ENCODE measurements around the gene ASB16. TPM values are rescaled to one million over a fixed set of nuclear protein-coding genes. Genes with fewer than 3 reads are reported as not detected.

The ASB16 gene
- total RNA-seq, 2 experiments from 2014 or later = 0.26 to 0.42 TPM

DNA sequence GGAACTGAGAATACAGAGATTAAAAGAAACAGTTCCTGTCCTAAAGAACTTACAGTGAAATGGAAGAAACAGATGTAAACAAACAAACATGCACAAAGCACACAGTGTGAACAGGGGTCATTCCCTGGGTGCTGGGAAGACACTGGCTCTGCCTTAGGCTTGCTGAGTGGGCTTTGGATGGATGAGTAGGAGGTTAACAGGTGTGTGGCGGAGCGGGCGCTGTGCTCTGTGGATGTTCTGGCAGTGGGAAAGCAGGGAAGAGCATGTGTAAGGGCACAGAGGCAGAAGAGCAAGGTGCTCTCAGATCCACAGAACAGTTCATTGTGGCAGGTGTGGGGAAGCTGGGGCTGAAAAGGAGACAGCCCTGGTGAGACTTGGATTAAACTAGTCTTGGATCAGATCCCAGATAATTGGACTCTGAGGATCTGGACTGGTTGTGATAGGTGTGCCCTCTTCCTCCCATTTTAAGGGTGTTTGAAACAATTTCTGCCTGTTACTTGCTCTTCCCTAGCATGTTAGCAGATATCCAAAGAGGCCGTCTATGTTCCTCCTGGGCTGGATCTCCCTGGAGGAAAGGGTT is 20.7 kb upstream of the ASB16 start:
- Mint-ChIP-seq H3K36me3 (ENCODE audit: low read depth) (peaks cover 46% of the 10 kb centered on the region), H3K27ac (peak overlapping the region; percentile 26), H3K9me3 (ENCODE audit: insufficient read depth) (no peaks in the 10 kb centered on the region), H3K4me3 (no peak overlapping the region), H3K4me1 (ENCODE audit: low read depth) (peaks cover 26% of the 10 kb centered on the region), H3K27me3 (ENCODE audit: low read depth) (no peaks in the 10 kb centered on the region)
- CTCF ChIA-PET = interaction anchor here (1.4 to 2.2 kb wide), 5 partner anchors 17 to 106 kb away, joined by 3 to 14 read pairs (median 6); partner anchors contain the start of genes HDAC5 and TMUB2
- DNase-seq = no peak
- POLR2A ChIA-PET = interaction anchor here (2.4 kb wide), 1 partner anchor 36 kb away, joined by 9 read pairs; the partner anchor contains the start of gene TMUB2
- ATAC-seq = no peak

DNA sequence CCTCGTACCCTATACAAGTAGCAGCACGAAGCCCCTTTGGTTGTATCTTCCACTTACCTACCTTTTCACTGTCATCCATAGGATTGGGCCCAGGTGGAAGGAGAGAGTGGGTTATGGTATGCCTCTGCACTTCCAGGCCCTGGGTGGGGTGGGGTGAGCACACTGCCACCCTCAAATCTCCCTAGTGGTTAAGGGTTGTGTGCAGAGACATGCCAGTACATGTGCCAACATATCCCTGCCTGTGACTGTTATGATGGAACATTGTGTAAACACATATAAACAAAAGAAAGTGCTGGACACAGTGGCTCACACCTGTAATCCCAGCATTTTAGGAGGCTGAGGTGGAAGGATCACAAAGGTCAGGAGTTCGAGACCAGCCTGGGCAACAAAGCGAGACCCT is 17.6 kb upstream of the ASB16 start:
- ChIA-PET POLR2A (no interaction called here), CTCF (interaction anchor here (0.9 kb wide), 1 partner anchor 211 kb away, joined by 3 read pairs; the partner anchor contains the start of gene FAM171A2)
- ATAC-seq = no peak
- Mint-ChIP-seq H3K4me3 (no peak overlapping the region), H3K4me1 (ENCODE audit: low read depth) (peaks cover 19% of the 10 kb centered on the region), H3K36me3 (ENCODE audit: low read depth) (peaks cover 43% of the 10 kb centered on the region), H3K27ac (peak overlapping the region; percentile 48), H3K9me3 (ENCODE audit: insufficient read depth) (no peaks in the 10 kb centered on the region), H3K27me3 (ENCODE audit: low read depth) (no peaks in the 10 kb centered on the region)
- DNase-seq = no peak

DNA sequence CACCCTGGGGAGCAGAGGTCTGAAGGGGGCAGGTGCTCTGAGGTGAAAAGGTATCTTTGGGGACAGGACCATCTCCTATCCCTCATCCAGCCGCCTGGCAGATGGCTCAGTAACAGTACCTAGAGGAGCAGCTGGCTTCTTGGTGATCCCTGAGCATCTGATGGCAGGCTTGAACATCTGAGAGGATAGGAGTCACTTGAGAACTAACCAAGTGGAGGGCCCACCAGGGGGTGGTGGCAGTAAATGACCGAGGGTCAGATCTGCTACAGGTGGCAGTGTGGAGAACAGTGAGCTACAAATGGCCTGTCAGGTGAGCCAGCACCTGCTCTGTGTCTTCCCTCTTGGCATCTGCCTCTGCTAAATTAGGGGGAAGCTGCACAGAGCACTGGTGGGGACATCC is 15.0 kb upstream of the ASB16 start:
- peak overlapping the region; percentile 8 for H3K27ac Mint-ChIP-seq
- no peak for DNase-seq
- ChIA-PET POLR2A (interaction anchor here (0.6 kb wide), 1 partner anchor 14 kb away, joined by 3 read pairs; no protein-coding TSS in a partner anchor), CTCF (interaction anchor here (1.3 kb wide), 1 partner anchor 13 kb away, joined by 3 read pairs; no protein-coding TSS in a partner anchor)
- H3K36me3 Mint-ChIP-seq (ENCODE audit: low read depth) = peaks cover 38% of the 10 kb centered on the region
- H3K4me3 Mint-ChIP-seq = no peak overlapping the region
- ATAC-seq = no peak
- no peaks in the 10 kb centered on the region for H3K9me3 Mint-ChIP-seq (ENCODE audit: insufficient read depth)
- peaks cover 20% of the 10 kb centered on the region for H3K4me1 Mint-ChIP-seq (ENCODE audit: low read depth)
- H3K27me3 Mint-ChIP-seq (ENCODE audit: low read depth) = no peaks in the 10 kb centered on the region

DNA sequence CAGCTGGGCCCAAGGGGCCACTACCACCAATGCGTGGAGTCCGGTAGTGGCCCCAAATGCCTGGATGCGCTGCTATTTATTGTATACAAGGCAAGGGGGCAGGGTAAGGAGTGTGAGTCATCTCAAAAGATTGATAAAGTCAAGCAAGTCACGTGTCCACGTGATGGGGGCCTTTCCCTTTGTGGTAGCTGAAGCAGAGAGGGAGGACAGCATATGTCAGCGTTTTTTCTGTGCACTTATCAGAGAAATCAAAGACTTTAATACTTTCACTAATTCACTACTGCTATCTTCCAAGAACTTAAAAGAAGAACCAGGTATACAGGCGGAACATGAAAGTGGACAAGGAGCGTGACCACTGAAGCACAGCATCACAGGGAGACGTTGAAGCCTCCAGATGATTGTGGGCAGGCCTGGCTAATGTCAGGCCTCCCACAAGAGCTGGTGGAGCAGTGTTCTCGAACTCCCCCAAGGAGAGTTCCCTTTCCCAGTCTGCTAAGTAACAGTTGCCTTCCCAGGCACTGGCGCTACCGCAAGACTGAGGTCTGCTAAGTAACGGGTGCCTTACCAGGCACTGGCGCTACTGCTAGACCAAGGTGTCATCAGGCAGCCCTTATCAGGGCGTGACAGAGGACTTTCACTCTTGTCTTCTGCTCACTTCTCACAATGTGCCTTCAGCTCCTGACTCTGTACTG is 10.8 kb upstream of the ASB16 start:
- DNase-seq (no peak), ATAC-seq (no peak)
- H3K4me1 Mint-ChIP-seq (ENCODE audit: low read depth) = peaks cover 5% of the 10 kb centered on the region
- no peaks in the 10 kb centered on the region for H3K27me3 Mint-ChIP-seq (ENCODE audit: low read depth)
- ChIA-PET CTCF (interaction anchor here (1.6 kb wide), 1 partner anchor 9 kb away, joined by 6 read pairs; no protein-coding TSS in a partner anchor), POLR2A (no interaction called here)
- no peaks in the 10 kb centered on the region for H3K9me3 Mint-ChIP-seq (ENCODE audit: insufficient read depth)
- H3K4me3 Mint-ChIP-seq = no peak overlapping the region
- H3K27ac Mint-ChIP-seq = no peak overlapping the region
- peaks cover 27% of the 10 kb centered on the region for H3K36me3 Mint-ChIP-seq (ENCODE audit: low read depth)

DNA sequence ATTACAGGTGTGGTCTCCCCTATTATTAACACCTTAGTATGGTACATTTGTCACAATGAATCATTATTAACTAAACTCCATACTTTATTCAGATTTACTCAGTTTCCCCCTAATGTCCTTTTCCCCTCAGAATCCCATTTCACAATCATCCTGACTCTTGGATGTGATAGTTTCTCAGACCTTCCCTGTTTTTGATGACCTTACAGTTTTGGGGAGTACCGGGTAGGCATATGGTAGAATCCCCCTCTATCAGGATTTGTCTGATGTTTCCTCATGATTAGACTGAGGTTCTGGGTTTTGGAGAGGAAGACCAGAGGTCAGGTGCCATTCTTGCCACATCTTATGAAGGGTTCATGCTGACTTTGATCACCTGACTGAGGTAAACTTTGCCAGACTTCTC is 6.0 kb upstream of the ASB16 start:
- Mint-ChIP-seq H3K4me3 (no peak overlapping the region), H3K27me3 (ENCODE audit: low read depth) (no peaks in the 10 kb centered on the region), H3K9me3 (ENCODE audit: insufficient read depth) (no peaks in the 10 kb centered on the region), H3K4me1 (ENCODE audit: low read depth) (peaks cover 9% of the 10 kb centered on the region), H3K27ac (no peak overlapping the region), H3K36me3 (ENCODE audit: low read depth) (peaks cover 6% of the 10 kb centered on the region)
- CTCF ChIA-PET = no interaction called here
- ATAC-seq (no peak), DNase-seq (no peak)
- POLR2A ChIA-PET = no interaction called here

DNA sequence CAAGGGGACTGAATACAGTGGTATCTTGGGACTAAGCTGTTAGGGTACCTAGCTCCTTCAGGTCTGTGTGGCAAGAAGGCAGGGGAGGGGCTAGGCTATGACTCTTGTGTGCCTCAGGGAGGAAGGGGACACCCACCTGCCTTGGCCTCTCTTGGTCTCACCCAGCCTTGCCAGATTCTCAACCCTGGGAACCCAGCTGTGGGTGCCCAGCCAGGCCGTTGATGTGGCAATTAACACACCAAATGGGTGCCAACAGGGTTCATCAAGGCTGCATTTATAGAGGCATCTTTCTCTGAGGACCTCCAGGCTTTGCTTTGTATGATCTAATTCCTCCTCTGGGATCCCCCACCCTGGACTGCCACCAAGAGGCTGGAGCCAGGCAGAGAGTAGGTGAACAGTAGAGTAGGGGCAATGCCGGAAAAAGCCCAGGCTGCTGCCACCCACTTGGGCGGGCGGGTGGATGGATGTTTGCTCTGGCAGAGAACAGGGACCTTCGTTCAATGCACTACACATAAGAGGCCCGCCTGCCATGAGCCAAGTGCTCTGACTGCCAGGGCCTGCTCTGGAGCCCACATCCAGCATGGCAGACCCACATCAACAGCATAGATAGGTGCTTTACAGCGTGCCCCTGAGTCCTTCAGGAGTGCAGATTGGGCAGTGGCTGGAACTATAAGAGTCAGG is 3.2 kb upstream of the ASB16 start:
- no peaks in the 10 kb centered on the region for H3K9me3 Mint-ChIP-seq (ENCODE audit: insufficient read depth)
- H3K4me1 Mint-ChIP-seq (ENCODE audit: low read depth) = peaks cover 7% of the 10 kb centered on the region
- H3K27me3 Mint-ChIP-seq (ENCODE audit: low read depth) = no peaks in the 10 kb centered on the region
- ATAC-seq (no peak), DNase-seq (no peak)
- ChIA-PET CTCF (interaction anchor here (0.8 to 2.5 kb wide), 8 partner anchors 16 to 224 kb away, joined by 3 to 27 read pairs (median 4); partner anchors contain the start of genes GRN and TMUB2), POLR2A (interaction anchor here (0.5 to 3.3 kb wide), 2 partner anchors 41 to 44 kb away, joined by 3 to 14 read pairs; partner anchors contain the start of gene HDAC5)
- peaks cover 4% of the 10 kb centered on the region for H3K36me3 Mint-ChIP-seq (ENCODE audit: low read depth)
- H3K27ac Mint-ChIP-seq = no peak overlapping the region
- H3K4me3 Mint-ChIP-seq = no peak overlapping the region

DNA sequence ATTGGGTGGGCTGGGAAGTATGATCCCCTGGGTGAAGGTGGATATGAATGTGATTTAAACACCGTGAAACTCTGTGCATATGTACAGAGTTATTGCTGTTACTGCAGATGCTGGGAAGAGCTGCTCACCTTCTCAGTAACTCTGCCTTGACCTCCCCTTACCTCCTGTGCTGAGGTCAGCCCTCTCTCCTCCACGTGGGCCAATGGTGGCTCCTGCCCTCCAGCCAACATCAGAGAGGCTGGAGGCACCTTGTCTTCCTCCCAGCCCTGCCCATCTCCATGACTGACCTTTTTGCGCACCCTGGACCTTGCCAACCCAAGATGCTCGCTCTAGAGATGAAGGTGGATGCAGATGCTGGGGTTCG is 387 bp upstream of the ASB16 start:
- Mint-ChIP-seq H3K4me1 (ENCODE audit: low read depth) (peaks cover 7% of the 10 kb centered on the region), H3K9me3 (ENCODE audit: insufficient read depth) (no peaks in the 10 kb centered on the region), H3K36me3 (ENCODE audit: low read depth) (peaks cover 4% of the 10 kb centered on the region), H3K27me3 (ENCODE audit: low read depth) (no peaks in the 10 kb centered on the region), H3K4me3 (no peak overlapping the region), H3K27ac (no peak overlapping the region)
- ATAC-seq (no peak), DNase-seq (no peak)
- ChIA-PET CTCF (interaction anchor here (1.2 kb wide), 1 partner anchor 176 kb away, joined by 3 read pairs; the partner anchor contains the start of gene GRN), POLR2A (no interaction called here)

DNA sequence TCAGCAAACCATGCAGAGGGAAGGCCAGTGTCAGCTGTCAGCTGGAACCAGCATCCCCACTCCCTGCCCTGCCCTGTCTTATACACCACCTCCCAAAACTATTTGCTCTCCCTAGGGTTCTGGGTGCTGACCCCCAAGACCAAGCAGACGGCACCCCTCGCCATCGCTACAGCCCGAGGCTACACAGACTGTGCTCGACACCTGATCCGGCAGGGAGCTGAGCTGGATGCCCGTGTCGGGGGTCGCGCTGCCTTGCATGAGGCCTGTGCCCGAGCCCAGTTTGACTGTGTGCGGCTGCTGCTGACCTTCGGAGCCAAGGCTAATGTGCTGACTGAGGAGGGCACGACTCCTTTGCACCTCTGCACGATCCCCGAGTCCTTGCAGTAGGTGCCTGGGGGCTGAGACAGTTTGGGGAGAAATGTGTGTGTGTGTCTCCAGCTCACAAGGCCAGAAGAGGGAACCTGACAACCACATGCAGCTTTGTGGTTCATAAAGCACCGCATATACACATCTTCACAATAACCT is 1.5 kb downstream of the ASB16 start:
- Mint-ChIP-seq H3K36me3 (ENCODE audit: low read depth) (peaks cover 15% of the 10 kb centered on the region), H3K4me3 (no peak overlapping the region), H3K9me3 (ENCODE audit: insufficient read depth) (no peaks in the 10 kb centered on the region), H3K27ac (no peak overlapping the region), H3K27me3 (ENCODE audit: low read depth) (no peaks in the 10 kb centered on the region), H3K4me1 (ENCODE audit: low read depth) (peaks cover 7% of the 10 kb centered on the region)
- ATAC-seq = no peak
- CTCF ChIA-PET = interaction anchor here (0.7 to 1.9 kb wide), 2 partner anchors 14 to 173 kb away, joined by 3 to 7 read pairs; partner anchors contain the start of gene GRN
- no peak for DNase-seq
- POLR2A ChIA-PET = interaction anchor here (1.4 to 1.7 kb wide), 2 partner anchors 12 to 14 kb away, joined by 5 read pairs; partner anchors contain the start of gene TMUB2

DNA sequence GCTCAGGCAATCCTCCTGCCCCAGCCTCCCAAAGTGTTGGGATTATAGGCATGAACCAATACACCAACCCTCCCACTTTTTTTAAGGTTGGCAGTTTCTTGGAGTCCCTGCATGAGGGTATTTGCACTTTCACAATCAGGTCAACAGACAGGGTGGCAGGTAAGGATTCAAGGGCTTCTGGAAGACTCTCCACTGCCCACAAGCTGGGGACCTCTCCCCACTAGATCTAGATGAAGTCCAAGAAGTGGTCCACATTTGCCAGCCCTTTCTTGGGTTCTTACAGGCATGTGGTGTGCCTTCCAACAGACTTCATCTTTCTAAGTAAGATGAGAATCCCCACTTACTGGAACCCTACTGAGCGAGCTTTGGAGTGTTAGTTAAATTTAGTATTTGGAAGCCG is 3.9 kb downstream of the ASB16 start:
- H3K4me3 Mint-ChIP-seq = no peak overlapping the region
- H3K36me3 Mint-ChIP-seq (ENCODE audit: low read depth) = peaks cover 23% of the 10 kb centered on the region
- DNase-seq = no peak
- no peak overlapping the region for H3K27ac Mint-ChIP-seq
- ChIA-PET POLR2A (interaction anchor here (1.6 kb wide), 1 partner anchor 11 kb away, joined by 6 read pairs; no protein-coding TSS in a partner anchor), CTCF (interaction anchor here (1.3 kb wide), 1 partner anchor 51 kb away, joined by 3 read pairs; the partner anchor contains the start of gene HDAC5)
- H3K9me3 Mint-ChIP-seq (ENCODE audit: insufficient read depth) = no peaks in the 10 kb centered on the region
- H3K4me1 Mint-ChIP-seq (ENCODE audit: low read depth) = no peaks in the 10 kb centered on the region
- no peak for ATAC-seq
- H3K27me3 Mint-ChIP-seq (ENCODE audit: low read depth) = no peaks in the 10 kb centered on the region

DNA sequence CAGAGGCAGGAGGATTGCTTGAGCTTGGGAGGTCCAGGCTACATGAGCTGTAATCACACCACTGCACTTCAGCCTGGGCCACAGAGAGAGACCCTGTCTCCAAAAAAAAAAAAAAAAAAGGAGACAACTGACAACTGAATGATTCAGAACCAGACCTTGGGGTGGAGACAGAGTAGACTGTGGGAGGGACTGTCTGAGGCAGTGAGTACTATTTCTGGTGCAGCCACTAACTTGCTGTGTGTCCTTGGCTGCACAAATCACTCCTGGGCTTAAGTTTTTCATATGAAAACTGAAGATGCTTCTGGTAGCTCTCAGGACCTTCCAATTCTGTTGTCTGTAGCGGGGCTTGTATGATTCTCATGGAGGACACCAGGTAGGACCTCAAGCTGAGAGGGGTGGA is 5.8 kb downstream of the ASB16 start:
- Mint-ChIP-seq H3K27ac (no peak overlapping the region), H3K4me1 (ENCODE audit: low read depth) (no peaks in the 10 kb centered on the region), H3K9me3 (ENCODE audit: insufficient read depth) (no peaks in the 10 kb centered on the region), H3K27me3 (ENCODE audit: low read depth) (no peaks in the 10 kb centered on the region), H3K4me3 (no peak overlapping the region), H3K36me3 (ENCODE audit: low read depth) (peaks cover 23% of the 10 kb centered on the region)
- no peak for DNase-seq
- CTCF ChIA-PET = interaction anchor here (1.0 to 1.1 kb wide), 2 partner anchors 26 to 34 kb away, joined by 3 read pairs; no protein-coding TSS in a partner anchor
- POLR2A ChIA-PET = no interaction called here
- no peak for ATAC-seq

DNA sequence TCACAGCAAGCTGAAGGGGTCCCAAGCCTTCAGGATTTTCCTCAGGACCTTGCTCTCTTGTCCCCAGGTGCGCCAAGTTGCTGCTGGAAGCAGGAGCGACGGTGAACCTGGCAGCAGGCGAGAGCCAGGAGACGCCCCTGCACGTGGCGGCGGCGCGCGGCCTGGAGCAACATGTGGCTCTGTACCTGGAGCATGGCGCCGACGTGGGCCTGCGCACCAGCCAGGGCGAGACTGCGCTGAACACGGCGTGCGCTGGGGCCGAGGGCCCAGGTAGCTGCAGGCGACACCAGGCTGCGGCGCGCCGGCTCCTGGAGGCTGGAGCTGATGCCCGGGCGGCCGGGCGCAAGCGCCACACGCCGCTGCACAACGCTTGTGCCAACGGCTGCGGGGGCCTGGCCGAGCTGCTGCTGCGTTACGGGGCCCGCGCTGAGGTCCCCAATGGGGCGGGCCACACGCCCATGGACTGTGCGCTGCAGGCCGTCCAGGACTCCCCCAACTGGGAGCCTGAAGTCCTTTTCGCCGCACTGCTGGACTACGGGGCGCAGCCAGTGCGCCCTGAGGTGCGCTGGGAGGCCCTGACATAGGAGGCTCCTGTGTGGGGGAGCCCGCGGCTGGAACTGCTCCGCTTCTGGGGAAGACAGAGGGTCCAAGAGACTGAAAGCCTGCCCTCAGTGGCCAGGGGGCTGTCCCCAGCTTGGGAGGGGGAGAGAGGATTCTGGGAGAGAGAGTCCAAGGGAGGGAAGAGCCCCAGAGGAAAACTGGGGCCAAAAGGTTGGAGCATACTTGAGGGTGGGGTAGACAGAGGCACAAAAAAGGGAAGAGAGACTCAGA is 6.4 kb downstream of the ASB16 start:
- CTCF ChIA-PET = interaction anchor here (1.0 to 1.1 kb wide), 2 partner anchors 26 to 33 kb away, joined by 3 read pairs; no protein-coding TSS in a partner anchor
- ATAC-seq (peak; percentile 19), DNase-seq (no peak)
- no peak overlapping the region for H3K27ac Mint-ChIP-seq
- peaks cover 4% of the 10 kb centered on the region for H3K4me1 Mint-ChIP-seq (ENCODE audit: low read depth)
- POLR2A ChIA-PET = no interaction called here
- H3K4me3 Mint-ChIP-seq = no peak overlapping the region
- H3K36me3 Mint-ChIP-seq (ENCODE audit: low read depth) = peaks cover 27% of the 10 kb centered on the region
- H3K27me3 Mint-ChIP-seq (ENCODE audit: low read depth) = no peaks in the 10 kb centered on the region
- H3K9me3 Mint-ChIP-seq (ENCODE audit: insufficient read depth) = no peaks in the 10 kb centered on the region

All from activated CD8-positive, alpha-beta T cell treated with anti-CD3 and anti-CD28 coated beads, Interleukin-2, amount 10 ng/mL, durations not matched to agents 7 days and 5 days (primary cell).